Fibroblast of skin of right quadriceps (primary cell): ENCODE results near the gene FCF1.
"Not testable (repeated sequence)": the region's sequence is repeated elsewhere in the genome, so short reads cannot be mapped to it uniquely, and the experiment has no call there.

Experiments used
- DNase-seq: peaks from one replicate; pipeline ENCODE4 v3.0.0-alpha.2; 2013

FCF1 gene

DNA sequence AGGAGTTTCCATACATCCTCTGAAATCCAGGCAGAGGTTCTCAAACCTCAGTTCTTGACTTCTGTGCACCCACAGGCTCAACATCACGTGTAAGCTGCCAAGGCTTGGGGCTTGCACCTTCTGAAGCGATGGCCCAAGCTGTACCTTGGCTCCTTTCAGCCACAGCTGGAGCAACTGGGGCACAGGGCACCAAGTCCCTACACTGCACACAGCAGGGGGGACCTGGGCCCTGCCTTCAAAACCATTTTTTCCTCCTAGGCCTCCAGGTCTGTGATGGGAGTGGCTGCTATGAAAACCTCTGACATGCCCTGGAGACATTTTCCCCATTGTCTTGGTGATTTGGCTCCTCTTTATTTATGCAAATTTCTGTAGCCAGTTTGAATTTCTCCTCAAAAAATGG, 10.7 kb upstream of the FCF1 start:
- DNase-seq, result no peak

DNA sequence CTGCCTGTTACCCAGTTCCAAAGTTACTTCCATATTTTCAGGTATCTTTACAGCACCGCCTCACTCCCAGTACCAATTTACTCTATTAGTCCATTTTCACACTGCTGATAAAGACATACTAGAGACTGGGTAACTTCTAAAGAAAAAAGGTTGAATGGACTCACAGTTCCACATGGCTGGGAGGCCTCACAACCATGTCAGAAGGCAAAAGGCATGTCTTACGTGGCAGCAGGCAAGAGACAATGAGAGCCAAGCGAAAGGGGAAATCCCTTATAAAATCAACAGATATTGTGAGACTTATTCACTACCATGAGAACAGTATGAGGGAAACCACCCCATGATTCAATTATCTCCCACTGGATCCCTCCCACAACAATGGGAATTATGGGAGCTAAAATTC, 9.9 kb upstream of the FCF1 start:
- DNase-seq, result no peak

DNA sequence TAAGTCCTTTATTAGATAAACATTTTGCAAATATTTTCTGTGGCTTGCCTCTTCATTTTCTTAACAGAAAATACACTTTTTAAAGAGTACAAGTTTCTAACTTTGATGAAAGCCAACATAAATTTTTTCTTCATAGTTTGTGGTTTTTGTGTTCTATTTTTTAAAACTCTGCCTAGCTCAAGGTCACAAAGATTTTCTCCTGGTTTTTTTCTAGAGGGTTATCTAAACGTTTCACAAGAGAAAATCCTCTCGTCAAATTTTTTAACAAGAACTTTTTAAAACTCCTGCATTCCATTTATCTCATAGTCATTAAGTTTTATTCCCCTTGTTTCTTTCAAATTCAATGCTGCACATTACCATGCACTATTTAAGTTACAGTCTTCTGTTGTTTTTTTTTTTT, 8.3 kb upstream of the FCF1 start:
- DNase-seq, result peak; percentile 8

DNA sequence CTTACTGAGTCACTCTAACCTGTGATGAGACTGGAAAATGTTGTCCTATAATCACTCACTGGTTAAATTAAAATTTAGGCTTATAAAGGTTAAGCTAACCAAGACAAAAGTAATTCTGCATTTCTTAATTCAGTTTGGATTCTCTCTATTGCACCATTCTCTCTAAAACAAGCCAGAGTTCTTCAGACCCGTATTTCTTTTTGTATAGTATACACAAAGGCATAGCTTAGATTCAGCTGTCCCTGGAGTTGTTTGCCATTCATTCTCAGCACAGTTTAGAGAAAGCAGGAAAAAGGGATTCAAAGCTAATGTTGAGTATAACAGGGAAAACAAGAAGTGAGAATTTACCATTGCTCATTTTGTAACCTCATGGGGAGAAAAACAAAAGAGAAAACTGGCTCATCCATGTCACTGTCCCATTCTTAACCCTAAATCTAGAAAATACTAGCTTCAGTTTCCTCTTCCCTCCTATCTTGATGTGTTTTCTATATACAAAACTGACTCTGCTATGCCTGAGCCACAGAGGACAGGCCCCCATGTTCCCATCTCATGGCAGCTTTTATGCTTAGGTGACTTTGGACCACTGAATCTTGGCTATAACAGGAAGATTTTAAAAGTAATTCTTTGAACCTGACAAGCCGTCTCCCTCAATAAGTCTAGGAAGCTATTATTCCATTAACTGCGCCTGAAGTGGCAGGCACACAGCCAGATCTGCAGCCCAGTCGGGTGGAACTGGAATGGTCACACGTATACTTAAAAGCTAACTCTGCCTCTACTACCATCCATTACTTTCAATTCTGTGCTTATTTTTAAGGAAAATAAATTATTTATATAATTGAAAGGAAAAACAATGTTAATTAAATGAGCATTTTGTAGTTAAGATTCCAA, 7.1 kb upstream of the FCF1 start:
- no peak for DNase-seq

DNA sequence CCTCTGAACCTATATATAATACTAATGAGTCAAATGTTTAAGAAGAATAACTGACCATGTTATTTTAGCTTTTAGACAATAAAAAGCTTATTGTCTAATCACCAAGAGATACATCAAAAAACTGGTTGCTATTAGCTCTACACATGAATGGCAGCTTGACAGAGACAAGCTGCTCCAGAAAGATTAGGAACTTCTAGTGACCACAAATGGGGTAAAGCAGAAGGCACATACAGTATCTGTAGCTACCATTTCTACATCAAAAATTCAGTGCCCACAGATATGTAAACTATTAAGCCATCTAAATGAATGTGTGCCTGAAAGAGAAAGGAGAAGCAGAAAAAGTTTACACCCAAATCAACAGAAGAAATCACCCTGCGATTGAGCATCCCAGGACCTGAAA, 2.5 kb upstream of the FCF1 start:
- no peak for DNase-seq

DNA sequence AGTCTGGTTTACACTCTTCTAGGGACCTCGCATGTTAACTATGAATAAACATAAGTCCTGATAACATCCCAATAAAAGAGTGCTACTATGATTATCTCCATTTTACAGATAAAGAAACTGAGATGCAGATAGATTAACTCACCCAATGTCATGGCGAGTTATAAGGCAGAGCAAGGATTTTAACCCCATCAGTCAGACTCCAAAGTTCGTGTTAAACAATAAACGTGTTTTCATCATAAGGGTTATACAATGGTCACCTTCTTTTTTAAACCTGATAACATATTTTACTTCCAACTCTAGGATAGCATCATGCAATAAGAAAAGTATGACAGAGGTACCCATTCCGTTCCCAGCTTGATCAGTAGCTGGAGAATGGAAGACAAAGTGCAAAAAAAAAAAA, 1.3 kb upstream of the FCF1 start:
- no peak for DNase-seq

DNA sequence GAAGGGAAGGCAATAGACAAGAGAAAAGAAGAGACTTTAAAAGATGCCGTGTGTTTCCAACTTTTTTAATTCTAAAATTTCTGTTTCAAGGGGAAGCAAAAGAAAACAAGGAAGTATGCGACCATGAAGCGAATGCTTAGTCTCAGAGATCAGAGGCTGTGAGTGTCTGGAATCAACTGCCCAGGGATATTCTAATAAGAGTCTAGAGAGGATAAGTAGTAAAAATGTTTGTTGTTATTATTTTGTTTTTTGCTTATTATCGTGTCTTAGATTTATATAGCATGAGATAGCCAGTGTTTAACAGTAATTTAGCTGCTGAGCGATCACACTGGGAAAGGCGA, 421 bp downstream of the FCF1 start:
- DNase-seq, result no peak

DNA sequence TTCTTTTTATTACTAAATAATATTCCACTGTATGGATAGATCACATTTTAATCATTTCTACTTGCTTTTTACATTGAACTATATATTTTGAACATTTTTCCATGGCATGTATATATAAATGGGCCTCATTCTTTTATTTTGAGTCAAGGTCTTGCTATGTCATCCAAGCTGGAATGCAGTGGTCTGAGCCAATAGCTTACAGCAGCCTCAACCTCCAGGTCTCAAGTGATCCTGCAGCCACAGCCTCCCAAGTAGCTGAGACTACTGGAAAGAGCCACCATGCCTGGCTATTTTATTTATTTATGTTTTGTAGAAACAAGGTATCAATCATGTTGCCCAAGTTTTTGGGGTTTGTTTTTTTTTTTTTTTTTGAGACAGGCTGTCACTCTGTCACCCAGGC, 7.6 kb downstream of the FCF1 start:
- DNase-seq, result peak; percentile 65

DNA sequence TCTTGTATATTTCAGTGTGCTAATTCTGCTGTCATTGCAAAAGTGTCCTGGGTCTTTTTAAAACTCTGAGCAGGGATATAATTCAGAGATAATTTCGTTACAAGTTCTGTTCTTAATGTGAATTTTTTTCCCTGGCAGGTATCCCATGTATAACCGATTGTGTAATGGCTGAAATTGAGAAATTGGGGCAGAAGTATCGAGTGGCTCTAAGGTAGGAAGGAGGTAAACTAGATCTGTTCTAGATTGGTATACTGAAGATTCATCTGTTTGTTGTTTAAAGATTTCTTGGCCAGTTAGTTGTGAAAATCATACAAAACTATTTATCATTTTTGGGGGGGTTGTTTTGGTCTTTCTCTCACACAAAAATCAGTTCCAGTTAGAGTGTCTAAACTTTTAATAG, 10.2 kb downstream of the FCF1 start:
- no peak for DNase-seq

DNA sequence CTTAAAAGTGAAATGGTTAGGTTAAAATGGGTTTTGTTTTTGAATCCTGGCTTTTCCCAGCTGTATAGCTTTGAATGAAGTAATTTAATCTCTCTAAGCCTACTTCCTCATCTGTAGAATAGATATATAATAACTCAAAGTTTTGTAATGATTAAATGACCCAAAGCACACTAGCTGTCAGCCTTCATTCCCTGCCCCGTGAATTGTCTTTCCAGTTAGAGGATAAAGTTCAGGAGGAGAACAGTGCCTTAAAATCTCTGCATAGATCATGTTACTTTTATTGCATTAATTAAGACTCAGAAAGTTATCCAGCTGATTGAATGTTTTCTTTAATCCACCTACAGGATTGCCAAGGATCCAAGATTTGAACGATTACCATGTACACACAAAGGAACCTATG, 19.4 kb downstream of the FCF1 start:
- no peak for DNase-seq

DNA sequence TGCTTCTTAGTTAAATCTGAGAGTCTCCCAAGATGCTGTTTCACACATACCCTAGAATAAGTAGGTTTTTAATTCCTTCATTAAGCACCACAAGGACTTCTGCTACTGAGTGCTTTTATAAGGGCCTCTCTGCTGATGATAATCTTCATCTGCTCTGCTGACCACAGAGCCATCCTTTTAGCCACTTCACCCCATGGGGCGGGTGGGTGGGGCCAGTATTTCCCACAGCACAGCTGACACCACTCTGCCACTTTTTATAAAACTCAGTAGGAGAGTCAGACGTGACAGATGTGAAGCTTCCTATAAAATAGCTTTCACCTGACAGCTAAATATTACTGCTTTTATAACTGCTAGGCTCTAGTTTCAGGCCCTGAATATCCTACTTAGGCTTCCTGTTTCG, 20.3 kb downstream of the FCF1 start:
- no peak for DNase-seq

DNA sequence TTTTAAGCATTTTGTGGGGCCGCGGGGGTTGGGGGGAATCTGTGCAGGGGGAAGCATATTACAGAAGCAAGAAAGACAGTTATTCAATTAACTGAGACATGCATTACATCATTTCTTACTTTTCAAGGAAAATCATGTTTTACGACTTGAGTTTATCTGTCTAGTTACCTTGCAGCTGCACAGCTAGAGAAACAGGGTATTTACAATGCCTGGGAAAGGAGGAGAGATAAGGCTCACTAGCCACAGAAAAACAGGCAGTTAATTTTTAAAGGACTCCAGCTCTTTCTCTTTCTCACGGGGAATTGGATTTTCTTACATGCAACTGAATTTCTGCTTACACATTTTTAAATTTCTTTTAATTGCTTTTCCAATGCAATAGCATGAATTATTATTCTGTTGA, 22.2 kb downstream of the FCF1 start:
- no peak for DNase-seq

DNA sequence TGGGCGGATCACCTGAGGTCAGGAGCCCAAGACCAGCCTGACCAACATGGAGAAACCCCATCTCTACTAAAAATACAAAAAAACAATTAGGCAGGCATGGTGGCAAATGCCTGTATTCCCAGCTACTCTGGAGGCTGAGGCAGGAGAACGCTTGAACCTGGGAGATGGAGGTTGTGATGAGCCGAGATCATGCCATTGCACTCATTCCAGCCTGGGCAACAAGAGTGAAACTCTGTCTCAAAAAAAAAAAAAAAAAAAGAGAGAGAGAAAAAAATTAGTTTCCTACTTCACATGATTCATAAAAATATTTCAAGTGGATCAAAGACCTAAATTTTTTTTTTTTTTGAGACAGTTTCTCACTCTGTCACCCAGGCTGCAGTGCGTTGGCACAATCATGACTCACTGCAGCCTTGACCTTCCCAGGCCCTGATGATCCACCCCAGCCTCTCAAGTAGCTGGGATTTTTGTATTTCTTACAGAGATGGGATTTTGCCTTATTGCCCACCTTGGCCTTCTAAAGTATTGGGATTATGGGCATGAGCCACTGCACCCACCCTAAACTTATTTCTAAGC, 24.9 kb downstream of the FCF1 start:
- DNase-seq, result no peak

DNA sequence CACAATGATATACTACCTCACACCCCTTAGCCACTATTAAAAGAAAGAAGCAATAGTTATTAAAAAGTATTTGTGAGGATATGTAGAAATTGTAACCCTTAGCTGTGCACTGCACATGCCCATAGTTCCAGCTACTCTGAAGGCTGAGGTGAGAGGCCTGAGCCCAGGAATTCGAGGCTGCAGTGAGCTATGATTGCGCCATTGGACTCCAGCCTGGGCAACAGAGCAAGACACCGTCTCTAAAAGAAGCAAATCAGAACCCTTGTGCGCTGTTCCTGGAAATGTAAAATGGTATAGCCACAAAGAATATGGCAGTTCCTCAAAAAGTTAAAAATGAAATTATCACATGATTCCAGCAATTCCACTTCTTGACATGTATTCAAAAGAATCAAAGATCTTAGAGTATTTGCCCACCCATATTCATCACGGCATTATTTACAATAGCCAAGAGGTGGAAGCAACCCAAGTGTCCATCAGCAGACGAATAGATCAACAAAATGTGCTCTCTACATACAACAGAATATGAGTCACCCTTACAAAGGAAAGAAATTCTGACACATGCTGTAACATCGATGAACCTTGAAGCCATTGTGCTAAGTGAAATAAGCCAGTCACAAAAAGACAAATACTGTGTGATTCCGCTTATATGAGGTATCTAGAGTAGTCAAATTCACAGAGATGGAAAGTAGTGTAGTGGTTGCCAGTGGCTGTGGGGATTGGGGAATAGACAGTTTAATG, 26.5 kb downstream of the FCF1 start:
- DNase-seq, result no peak

DNA sequence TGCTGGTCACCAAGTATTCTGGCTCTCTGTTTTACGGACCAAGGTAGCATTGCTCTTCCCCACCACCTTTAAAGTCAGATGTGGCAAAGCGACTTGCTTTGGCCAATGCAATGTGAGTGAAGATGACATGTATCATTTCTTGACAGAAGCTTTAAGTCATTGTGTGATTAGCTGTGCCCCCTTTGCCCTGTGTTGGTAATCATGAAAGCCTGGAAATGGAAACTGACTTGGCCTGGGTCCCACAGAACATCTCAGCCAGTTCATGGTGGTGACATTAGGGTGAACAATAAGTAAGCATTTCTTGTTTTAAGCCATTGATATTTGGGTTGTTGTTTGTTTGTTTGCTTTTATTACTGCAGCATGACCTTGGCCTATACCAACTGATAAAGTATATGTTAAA, 34.3 kb downstream of the FCF1 start:
- no peak for DNase-seq

DNA sequence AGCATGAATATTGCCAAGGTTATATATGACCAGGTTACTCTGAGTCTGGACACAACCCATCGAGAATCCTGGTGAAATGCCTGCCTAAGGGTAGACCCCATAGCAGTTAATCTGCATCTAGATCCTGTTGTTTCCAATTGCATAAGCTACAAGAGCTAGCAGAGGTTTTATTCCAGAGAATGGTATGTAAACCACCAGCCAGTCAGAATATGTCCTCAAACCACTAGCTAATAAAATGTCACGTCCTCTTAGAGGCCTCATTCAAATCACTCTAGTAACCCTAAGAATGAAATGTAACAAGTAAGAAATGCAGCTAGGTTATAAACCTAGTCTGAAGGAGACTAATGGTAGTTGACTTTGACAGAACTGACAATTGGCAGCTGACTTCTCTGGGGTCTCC, 41.2 kb downstream of the FCF1 start:
- DNase-seq, result peak; percentile 13

DNA sequence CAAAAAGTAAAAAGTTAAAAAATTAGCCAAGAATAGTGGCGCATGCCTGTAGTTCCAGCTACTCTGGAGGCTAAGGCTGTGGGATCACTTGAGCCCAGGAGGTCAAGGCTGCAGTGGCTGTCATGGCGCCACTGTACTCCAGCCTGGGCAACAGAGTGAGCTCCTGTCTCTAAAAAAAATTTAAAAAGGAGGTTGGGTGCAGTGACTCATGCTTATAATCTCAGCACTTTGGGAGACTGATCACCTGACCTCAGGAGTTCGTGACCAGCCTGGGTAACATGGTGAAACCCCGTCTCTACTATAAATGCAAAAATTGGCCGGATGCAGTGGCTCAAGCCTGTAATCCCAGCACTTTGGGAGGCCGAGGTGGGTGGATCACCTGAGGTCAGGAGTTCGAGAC, 42.0 kb downstream of the FCF1 start:
- no peak for DNase-seq

DNA sequence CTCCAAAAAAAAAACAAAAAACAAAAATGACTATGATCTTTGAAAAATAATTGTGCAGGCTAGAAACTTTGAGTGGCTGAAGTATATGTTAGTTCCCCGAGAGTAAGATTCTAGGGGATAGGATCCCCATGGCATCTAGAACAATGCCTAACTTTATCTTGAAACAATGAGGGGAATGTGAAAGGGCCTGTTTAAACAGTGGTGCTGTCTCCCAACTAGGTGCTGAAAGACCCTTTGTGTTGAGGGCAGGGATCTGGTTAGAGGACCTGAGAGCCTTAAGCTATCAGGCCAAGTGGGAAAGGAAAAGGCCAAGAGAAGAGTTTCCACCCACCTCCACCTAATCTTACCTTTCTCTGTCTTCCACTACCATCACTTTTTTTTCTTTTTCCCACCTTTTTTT, 43.4 kb downstream of the FCF1 start:
- no peak for DNase-seq

DNA sequence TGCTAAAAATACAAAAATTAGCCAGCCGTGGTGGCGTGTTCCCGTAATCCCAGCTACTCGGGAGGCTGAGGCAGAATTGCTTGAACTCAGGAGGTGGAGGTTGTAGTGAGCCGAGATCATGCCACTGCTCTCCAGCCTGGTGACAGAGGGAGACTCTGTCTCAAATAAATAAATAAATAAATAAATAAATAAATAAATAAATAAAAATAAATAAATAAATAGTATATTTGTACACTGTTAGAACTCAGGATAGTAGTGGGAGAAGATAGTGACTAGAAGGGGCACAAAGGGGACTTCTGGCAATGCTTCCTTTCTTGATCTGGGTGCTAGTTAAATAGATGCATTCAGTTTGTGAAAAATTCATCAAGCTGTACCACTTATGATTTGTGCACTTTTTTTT, 45.6 kb downstream of the FCF1 start:
- DNase-seq, result not testable (repeated sequence)

DNA sequence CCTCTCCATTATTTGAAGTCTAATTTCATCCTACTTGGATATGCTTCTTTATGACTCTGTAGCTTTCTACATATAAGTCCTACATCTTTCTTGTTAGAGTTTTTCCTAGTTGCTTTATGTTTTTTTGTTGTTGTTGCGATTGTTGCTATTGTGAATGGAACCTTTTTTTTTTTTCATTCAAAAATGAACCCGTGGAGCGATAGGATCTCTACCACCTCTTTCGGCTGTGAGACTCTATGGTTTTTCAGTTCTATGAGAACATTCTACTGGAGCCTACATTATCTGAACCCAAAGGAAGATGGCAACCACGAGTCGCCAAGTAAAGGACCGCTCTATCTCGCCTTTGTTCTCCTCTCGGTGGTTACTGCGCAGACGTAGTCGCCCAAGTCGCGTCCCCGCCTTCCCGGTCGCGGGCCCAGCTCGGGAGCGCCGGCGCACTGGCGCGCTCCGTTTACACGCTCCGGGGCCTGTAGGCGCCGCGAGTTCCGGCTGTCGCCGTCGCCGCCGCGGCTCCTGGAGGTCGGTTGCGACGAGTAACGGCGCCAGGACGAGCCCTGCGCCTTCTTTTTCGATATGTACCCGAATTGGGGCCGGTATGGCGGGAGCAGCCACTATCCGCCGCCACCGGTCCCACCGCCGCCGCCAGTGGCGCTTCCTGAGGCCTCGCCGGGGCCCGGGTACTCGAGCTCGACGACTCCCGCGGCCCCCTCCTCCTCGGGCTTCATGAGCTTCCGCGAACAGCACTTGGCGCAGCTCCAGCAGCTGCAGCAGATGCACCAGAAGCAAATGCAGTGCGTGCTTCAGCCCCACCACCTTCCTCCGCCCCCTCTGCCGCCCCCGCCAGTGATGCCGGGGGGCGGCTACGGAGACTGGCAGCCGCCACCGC, 50.2 kb downstream of the FCF1 start, which contains the start of gene YLPM1:
TSS of gene YLPM1 (plus strand) at position 400 of the 886 bp plus-strand sequence. CDS start at position 574, 174 bp downstream.
- peak; percentile 98 for DNase-seq

DNA sequence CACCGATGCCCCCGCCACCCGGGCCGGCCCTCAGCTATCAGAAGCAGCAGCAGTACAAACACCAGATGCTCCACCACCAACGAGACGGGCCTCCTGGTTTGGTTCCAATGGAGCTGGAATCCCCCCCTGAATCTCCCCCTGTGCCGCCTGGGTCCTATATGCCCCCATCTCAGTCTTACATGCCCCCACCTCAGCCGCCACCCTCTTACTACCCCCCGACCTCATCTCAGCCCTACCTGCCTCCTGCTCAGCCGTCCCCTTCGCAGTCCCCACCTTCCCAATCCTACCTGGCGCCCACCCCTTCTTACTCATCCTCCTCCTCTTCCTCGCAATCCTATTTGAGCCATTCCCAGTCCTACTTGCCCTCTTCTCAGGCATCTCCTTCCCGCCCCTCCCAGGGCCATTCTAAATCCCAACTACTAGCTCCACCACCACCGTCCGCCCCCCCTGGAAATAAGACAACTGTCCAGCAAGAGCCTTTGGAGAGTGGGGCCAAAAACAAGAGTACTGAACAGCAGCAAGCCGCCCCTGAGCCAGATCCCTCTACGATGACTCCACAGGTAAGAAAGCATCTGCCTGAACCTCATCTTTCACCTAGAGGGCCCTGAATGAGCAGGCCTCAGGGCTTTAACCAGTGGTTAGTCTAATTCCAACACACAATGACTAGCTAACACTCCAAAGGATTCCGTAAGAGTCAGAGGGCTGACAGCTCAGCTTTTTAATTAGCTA, 51.0 kb downstream of the FCF1 start:
- peak; percentile 7 for DNase-seq

DNA sequence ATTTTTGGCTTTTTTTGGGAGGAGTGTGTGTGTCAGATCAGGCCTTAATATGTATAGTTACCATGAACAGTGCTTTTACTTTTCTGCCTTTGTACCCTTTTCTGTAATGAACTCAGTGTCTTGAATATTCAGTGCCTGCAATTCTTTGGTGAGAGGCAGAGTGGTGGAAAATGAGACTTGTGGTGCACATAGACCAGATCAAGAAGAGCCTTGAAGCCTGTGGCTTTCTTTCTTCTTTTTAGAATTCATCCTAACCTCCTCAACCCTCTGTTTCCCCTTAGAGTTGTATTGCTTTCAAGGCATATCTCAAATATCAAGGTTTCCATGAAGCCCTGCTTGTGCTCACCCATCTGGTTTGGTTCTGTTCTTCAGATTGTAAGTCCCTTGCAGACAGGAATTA, 52.8 kb downstream of the FCF1 start:
- DNase-seq, result no peak
